Measurements from ENCODE around the gene PGLYRP3. TPM values are rescaled to one million over a fixed set of nuclear protein-coding genes. Genes with fewer than 3 reads are reported as not detected.
A peak's percentile ranks its signal among the peaks of the same experiment; 100 is the strongest.

PGLYRP3 gene
- total and polyA plus RNA-seq, 9 of the 15 experiments (the other 6 are each of a cell fraction or from before 2014, with no cell fraction given): not detected

DNA sequence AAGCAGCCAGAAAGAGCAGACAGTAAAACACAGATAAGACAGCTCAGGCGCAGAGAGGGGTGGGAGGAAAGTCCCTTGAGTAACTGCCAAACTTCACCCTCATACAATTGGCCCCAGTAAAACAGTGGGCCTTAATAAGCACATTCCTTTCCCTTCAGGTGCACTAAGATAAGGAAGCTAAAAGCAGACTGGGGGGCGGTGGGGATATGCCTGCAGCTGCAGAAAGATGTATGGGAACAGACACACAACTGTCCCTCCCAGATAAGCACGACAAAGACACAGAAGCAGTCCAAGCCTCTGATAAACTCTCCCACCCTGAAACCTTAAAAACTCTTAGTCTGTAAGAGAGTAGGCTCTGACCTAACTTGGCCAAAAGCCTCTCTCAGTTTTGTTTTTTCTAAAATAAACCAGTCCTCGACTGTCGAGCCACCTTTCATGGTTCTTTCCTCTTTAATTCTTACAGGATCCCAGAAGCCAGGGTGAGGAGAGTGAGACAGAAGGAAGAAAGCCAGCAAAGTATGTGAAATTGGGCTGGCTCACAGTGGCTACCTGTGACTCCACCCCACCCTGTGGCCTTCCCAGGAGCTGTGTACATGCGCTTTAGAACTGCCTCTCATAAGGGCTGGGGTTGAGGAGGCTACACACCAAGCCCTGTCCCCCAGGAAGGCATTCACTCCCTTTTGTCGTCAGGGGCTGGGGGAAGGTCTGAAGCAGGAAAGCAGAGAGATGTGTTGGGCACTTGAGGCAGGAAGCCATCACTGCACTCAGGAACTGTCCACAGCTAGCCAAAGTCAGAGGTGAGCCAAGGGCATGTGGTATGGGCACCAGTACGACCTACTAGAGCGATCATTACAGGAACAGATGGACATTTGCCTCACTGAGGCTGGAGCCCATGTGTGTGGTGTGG is 31.3 kb upstream of the PGLYRP3 start (continued):
- TF ChIP-seq CREM (IDR thresholded peaks at IDR 0.05; ENCODE audit: low read depth): peak; percentile 86
- TF ChIP-seq CBX2 (IDR thresholded peaks at IDR 0.05; ENCODE audit: insufficient read depth, low read length, poor library complexity, severe bottlenecking): no peak
- TF ChIP-seq SMARCB1 (IDR thresholded peaks at IDR 0.05; ENCODE audit: insufficient read length, low read depth): no peak
- TF ChIP-seq BRF1 (IDR thresholded peaks at IDR 0.05; ENCODE audit: borderline replicate concordance, extremely low read depth, insufficient read length): no peak
- TF ChIP-seq CEBPB (tag; IDR thresholded peaks at IDR 0.05): peak; percentile 56
- TF ChIP-seq, protein P1, sequence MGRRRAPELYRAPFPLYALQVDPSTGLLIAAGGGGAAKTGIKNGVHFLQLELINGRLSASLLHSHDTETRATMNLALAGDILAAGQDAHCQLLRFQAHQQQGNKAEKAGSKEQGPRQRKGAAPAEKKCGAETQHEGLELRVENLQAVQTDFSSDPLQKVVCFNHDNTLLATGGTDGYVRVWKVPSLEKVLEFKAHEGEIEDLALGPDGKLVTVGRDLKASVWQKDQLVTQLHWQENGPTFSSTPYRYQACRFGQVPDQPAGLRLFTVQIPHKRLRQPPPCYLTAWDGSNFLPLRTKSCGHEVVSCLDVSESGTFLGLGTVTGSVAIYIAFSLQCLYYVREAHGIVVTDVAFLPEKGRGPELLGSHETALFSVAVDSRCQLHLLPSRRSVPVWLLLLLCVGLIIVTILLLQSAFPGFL (CRISPR knock-in tag; IDR thresholded peaks at IDR 0.05): no peak
- peak; percentile 97 to 99 for TF ChIP-seq RCOR1 (IDR thresholded peaks at IDR 0.05; ENCODE audit: borderline replicate concordance in 1 of 2, low read depth in 2 of 2, low read length in 2 of 2)
- TF ChIP-seq, protein P2, sequence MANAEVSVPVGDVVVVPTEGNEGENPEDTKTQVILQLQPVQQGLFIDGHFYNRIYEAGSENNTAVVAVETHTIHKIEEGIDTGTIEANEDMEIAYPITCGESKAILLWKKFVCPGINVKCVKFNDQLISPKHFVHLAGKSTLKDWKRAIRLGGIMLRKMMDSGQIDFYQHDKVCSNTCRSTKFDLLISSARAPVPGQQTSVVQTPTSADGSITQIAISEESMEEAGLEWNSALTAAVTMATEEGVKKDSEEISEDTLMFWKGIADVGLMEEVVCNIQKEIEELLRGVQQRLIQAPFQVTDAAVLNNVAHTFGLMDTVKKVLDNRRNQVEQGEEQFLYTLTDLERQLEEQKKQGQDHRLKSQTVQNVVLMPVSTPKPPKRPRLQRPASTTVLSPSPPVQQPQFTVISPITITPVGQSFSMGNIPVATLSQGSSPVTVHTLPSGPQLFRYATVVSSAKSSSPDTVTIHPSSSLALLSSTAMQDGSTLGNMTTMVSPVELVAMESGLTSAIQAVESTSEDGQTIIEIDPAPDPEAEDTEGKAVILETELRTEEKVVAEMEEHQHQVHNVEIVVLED (CRISPR knock-in tag; IDR thresholded peaks at IDR 0.05): peak; percentile 46; the same call in 1 of the 2 replicates
- TF ChIP-seq ARID2 (IDR thresholded peaks at IDR 0.05): no peak
- no peak for TF ChIP-seq CHD4 (IDR thresholded peaks at IDR 0.05; ENCODE audit: insufficient read depth, insufficient replicate concordance, low read depth, low read length, poor library complexity, severe bottlenecking)
- peak; percentile 44; the same call in 1 of the 2 replicates for TF ChIP-seq GTF2E2 (tag; IDR thresholded peaks at IDR 0.05)
- TF ChIP-seq, protein P3, sequence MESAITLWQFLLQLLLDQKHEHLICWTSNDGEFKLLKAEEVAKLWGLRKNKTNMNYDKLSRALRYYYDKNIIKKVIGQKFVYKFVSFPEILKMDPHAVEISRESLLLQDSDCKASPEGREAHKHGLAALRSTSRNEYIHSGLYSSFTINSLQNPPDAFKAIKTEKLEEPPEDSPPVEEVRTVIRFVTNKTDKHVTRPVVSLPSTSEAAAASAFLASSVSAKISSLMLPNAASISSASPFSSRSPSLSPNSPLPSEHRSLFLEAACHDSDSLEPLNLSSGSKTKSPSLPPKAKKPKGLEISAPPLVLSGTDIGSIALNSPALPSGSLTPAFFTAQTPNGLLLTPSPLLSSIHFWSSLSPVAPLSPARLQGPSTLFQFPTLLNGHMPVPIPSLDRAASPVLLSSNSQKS (CRISPR knock-in tag; IDR thresholded peaks at IDR 0.05): no peak
- TF ChIP-seq, protein P4, sequence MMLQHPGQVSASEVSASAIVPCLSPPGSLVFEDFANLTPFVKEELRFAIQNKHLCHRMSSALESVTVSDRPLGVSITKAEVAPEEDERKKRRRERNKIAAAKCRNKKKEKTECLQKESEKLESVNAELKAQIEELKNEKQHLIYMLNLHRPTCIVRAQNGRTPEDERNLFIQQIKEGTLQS (IDR thresholded peaks at IDR 0.05): peak; percentile 71; the same call in 1 of the 2 replicates
- TF ChIP-seq, protein P4 (CRISPR knock-in tag; conservative IDR thresholded peaks at IDR 0.05): peak; percentile 53; the same call in 1 of the 2 replicates
- peak; percentile 97 for TF ChIP-seq RNF2 (IDR thresholded peaks at IDR 0.05)
- TF ChIP-seq HDAC8 (tag; IDR thresholded peaks at IDR 0.05): no peak; the same call in 1 of the 2 replicates
- TF ChIP-seq, protein P5, sequence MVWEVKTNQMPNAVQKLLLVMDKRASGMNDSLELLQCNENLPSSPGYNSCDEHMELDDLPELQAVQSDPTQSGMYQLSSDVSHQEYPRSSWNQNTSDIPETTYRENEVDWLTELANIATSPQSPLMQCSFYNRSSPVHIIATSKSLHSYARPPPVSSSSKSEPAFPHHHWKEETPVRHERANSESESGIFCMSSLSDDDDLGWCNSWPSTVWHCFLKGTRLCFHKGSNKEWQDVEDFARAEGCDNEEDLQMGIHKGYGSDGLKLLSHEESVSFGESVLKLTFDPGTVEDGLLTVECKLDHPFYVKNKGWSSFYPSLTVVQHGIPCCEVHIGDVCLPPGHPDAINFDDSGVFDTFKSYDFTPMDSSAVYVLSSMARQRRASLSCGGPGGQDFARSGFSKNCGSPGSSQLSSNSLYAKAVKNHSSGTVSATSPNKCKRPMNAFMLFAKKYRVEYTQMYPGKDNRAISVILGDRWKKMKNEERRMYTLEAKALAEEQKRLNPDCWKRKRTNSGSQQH (CRISPR knock-in tag; IDR thresholded peaks at IDR 0.05): peak; percentile 86
- TF ChIP-seq ZNF134 (CRISPR knock-in tag; conservative IDR thresholded peaks at IDR 0.05): 0 out of 2 replicates have a peak, but pooled peaks have one; percentile 20

Measured in K562 (cell line).